Brain microvascular endothelial cell (primary cell): Measurements from ENCODE around the gene CCDC40.
"Not testable (repeated sequence)": the region's sequence is repeated elsewhere in the genome, so short reads cannot be mapped to it uniquely, and the experiment has no call there.

ENCODE experiments used
- DNase-seq: peaks from one replicate; pipeline ENCODE4 v3.0.0-alpha.2; 2020
- H3K27ac ChIP-seq: fragments of 250-450 bp; sonication (Bioruptor Pico); 2 replicates; pipeline ENCODE4 v1.5.1; 2020; ENCODE audit warnings: mild to moderate bottlenecking, moderate library complexity
- H3K27me3 ChIP-seq: fragments of 250-450 bp; sonication (Bioruptor Pico); replicated peaks from 2 replicates; pipeline ENCODE4 v1.5.1; 2020; ENCODE audit warnings: mild to moderate bottlenecking
- H3K36me3 ChIP-seq: fragments of 250-450 bp; sonication (Bioruptor Pico); replicated peaks from 2 replicates; pipeline ENCODE4 v1.5.1; 2020; ENCODE audit warnings: mild to moderate bottlenecking
- H3K4me3 ChIP-seq: 2 replicates; pipeline ENCODE4 v1.5.1; 2011; ENCODE audit warnings: low read depth, mild to moderate bottlenecking, control low read depth, low read length, moderate library complexity
- CTCF ChIP-seq: IDR thresholded peaks from 2 replicates; pipeline ENCODE4 v1.5.1; 2011; ENCODE audit warnings: low read depth, mild to moderate bottlenecking, moderate library complexity, low read length, control low read depth, inconsistent platforms; ENCODE audit errors: missing control alignments
- in situ Hi-C: cut with HindIII; loops from 2 replicates; pipeline ENCODE4 v1.10.0; 2017; ENCODE audit warnings: low sequenced_read_pairs, low pct_ligation_motif_present

Gene CCDC40

GRCh38 chr17:79992649-79993389 is 43.6 kb upstream of the CCDC40 start:
- TF ChIP-seq CTCF, result no peak

DNA sequence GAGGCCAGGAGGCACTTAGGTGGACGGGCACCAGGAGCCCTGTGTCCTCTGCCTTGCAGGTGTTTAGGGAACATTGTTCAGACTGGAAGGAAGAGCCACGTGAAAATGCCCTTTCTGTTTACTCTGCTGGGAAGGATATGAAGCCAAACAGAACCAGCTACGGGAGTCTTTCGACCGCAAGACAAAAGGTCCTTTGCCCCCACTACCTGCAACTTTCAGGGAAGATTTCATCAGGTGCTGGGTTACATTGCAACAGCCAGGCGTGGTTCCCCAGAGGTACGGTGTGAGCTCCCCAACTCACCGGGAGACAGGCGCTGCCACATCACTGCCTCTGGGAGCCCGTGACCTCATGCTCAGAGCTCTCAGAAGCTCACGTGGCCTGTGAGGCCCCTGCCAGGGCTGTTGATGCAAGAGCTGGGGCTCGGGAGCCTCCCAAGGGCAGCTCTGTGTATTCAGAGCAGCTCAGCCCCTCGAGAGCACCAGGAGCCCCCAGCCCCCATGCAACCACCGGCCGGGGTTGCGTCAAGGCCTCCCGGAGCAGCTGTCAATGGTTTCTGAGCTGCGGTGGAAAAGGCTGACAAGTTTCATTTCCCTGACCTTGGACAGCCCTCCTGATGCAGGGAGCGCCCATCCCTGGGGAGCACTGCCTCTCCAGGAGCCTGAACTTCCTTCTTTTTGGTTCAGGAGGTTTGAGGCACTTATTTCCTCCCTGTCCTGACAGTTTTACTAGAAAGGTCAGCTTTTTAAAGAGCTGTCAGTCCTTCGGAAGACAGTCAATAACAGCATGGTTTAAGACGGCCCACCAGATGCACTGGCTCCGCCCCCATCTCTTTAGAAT is 42.8 kb upstream of the CCDC40 start:
- no peak for TF ChIP-seq CTCF
- peak overlapping the region; percentile 38 for H3K27ac ChIP-seq
- peak; percentile 78 for DNase-seq
- H3K27me3 ChIP-seq, result no peaks in the 10 kb centered on the region
- no peaks in the 10 kb centered on the region for H3K36me3 ChIP-seq
- H3K4me3 ChIP-seq, result no peak overlapping the region
- in situ Hi-C loops, result loop anchor here (25.0 kb wide), 1 partner anchor 206 kb away; the partner anchor contains the start of genes CBX2 and CBX8

More at GRCh38 chr17:79992649-79993389, 43.6 kb upstream of the CCDC40 start:
- Histone ChIP-seq H3K36me3 (no peaks in the 10 kb centered on the region), H3K4me3 (no peak overlapping the region), H3K27me3 (no peaks in the 10 kb centered on the region), H3K27ac (peak overlapping the region; percentile 38)
- in situ Hi-C loops, result loop anchor here (25.0 kb wide), 1 partner anchor 206 kb away; the partner anchor contains the start of genes CBX2 and CBX8
- no peak for DNase-seq

- not testable (repeated sequence) for H3K27ac ChIP-seq, DNase-seq, H3K4me3 ChIP-seq, H3K36me3 ChIP-seq, H3K27me3 ChIP-seq
- in situ Hi-C loops, result loop anchor here (25.0 kb wide), 1 partner anchor 207 kb away; the partner anchor contains the start of genes CBX2 and CBX8
Observed at GRCh38 chr17:79994228-79994569, 42.2 kb upstream of the CCDC40 start.

- H3K4me3 ChIP-seq, result no peak overlapping the region
- H3K27me3 ChIP-seq, result no peaks in the 10 kb centered on the region
- in situ Hi-C loops, result loop anchor here (25.0 kb wide), 1 partner anchor 207 kb away; the partner anchor contains the start of genes CBX2 and CBX8
- no peaks in the 10 kb centered on the region for H3K36me3 ChIP-seq
- TF ChIP-seq CTCF, result no peak
- H3K27ac ChIP-seq, result no peak overlapping the region
- DNase-seq, result no peak
Observed at GRCh38 chr17:79994602-79995001, 41.8 kb upstream of the CCDC40 start.

DNA sequence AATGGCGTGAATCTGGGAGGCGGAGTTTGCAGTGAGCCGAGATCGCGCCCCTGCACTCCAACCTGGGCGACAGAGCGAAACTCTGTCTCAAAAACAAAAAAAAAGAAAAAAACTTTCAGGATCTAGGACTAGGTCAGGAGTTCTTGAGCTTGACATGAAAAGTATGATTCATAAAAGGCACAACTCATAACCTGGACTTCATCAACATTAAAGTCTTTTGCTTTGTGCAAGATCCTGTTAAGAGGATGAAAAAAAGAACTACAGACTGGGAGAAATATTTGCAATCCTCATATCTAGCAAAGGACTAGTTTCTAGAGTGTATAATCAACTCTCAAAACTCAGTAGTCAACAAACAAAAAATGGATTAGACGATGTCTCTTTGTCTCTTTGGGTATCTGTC is 40.7 kb upstream of the CCDC40 start:
- DNase-seq, result no peak
- in situ Hi-C loops, result loop anchor here (25.0 kb wide), 1 partner anchor 208 kb away; the partner anchor contains the start of genes CBX2 and CBX8

More for the DNA sequence above, 40.7 kb upstream of the CCDC40 start:
- no peak for TF ChIP-seq CTCF
- no peak overlapping the region for H3K4me3 ChIP-seq
- no peak overlapping the region for H3K27ac ChIP-seq
- H3K27me3 ChIP-seq, result no peaks in the 10 kb centered on the region
- H3K36me3 ChIP-seq, result no peaks in the 10 kb centered on the region
